Neural progenitor cell (in vitro differentiated cells): ENCODE data around the gene KCNIP2.

Experiments used
- EZH2 ChIP-seq: fragments of 200-600 bp; sonication (generic); IDR thresholded peaks from 2 replicates; pipeline ENCODE4 v1.6.1; 2017; ENCODE audit warnings: antibody characterized with exemption, mild to moderate bottlenecking, moderate library complexity
- EZH2phosphoT487 ChIP-seq: fragments of 200-600 bp; sonication (generic); IDR thresholded peaks from 2 replicates; pipeline ENCODE4 v1.6.1; 2017; ENCODE audit warnings: antibody characterized with exemption
- TF ChIP-seq, protein P1 (sequence below): fragments of 200-600 bp; sonication (generic); IDR thresholded peaks from 2 replicates; pipeline ENCODE4 v1.5.1; 2017; ENCODE audit warnings: antibody characterized with exemption, mild to moderate bottlenecking

DNA sequence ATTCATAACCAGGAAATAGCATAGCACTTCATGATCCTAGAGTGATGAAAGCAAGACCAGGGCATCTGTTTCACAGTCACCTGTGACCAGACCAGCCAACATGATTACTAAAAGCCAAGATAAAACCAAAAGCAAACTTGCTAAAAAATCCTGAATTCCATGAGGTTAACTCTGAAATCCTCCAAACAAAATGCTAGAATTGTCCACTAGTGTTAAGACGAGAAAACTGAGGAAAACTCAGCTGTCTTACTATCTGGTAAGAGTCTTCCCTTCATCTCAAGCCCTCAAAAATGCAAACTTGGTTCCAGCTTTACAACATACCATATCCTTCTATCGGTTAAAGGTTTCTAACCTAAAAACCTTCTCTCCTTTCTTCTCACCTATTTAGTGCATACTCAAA is 59.0 kb downstream of the KCNIP2 start:
- TF ChIP-seq, protein P1, sequence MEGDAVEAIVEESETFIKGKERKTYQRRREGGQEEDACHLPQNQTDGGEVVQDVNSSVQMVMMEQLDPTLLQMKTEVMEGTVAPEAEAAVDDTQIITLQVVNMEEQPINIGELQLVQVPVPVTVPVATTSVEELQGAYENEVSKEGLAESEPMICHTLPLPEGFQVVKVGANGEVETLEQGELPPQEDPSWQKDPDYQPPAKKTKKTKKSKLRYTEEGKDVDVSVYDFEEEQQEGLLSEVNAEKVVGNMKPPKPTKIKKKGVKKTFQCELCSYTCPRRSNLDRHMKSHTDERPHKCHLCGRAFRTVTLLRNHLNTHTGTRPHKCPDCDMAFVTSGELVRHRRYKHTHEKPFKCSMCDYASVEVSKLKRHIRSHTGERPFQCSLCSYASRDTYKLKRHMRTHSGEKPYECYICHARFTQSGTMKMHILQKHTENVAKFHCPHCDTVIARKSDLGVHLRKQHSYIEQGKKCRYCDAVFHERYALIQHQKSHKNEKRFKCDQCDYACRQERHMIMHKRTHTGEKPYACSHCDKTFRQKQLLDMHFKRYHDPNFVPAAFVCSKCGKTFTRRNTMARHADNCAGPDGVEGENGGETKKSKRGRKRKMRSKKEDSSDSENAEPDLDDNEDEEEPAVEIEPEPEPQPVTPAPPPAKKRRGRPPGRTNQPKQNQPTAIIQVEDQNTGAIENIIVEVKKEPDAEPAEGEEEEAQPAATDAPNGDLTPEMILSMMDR: no peak
- TF ChIP-seq EZH2 (no peak), EZH2phosphoT487 (no peak)
